Measurements from ENCODE around the gene BEST1.

DNA sequence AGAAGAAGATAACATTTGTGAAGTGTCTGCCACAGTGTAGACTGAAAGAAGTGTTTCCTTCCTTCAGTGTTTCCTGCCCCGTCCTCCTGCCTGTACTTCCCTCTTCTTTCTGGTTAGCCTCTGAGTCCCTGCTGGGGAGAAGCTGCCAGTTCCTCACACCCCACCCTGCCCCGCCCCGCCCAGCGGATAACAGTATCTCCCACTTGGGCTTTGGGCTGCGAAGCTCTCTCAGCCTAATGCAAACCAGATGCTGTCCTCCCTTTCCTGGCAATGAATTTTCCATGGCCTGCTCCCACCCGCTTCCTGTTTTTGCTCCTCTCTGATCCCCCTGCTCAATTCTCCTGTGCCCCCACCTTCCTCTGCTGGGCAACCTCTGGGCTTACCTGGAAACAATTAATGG, 27.6 kb upstream of the BEST1 start:
- TF ChIP-seq, protein P1, sequence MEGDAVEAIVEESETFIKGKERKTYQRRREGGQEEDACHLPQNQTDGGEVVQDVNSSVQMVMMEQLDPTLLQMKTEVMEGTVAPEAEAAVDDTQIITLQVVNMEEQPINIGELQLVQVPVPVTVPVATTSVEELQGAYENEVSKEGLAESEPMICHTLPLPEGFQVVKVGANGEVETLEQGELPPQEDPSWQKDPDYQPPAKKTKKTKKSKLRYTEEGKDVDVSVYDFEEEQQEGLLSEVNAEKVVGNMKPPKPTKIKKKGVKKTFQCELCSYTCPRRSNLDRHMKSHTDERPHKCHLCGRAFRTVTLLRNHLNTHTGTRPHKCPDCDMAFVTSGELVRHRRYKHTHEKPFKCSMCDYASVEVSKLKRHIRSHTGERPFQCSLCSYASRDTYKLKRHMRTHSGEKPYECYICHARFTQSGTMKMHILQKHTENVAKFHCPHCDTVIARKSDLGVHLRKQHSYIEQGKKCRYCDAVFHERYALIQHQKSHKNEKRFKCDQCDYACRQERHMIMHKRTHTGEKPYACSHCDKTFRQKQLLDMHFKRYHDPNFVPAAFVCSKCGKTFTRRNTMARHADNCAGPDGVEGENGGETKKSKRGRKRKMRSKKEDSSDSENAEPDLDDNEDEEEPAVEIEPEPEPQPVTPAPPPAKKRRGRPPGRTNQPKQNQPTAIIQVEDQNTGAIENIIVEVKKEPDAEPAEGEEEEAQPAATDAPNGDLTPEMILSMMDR (IDR thresholded peaks at IDR 0.05) = no peak
- no peak for TF ChIP-seq POLR2A (IDR thresholded peaks at IDR 0.05)
